ENCODE data around the gene PCDHA9. TPM values are rescaled to one million over a fixed set of nuclear protein-coding genes. Genes with fewer than 3 reads are reported as not detected.
"Not testable (repeated sequence)": the region's sequence is repeated elsewhere in the genome, so short reads cannot be mapped to it uniquely, and the experiment has no call there.

Gene PCDHA9
- total RNA-seq, 1 donor from 2014 or later: 0.04 TPM

- ATAC-seq: not testable (repeated sequence)
These were observed 13.7 kb upstream of the PCDHA9 start for GRCh38 chr5:140834439-140835008.

- ATAC-seq: no peak
These were observed 12.3 kb upstream of the PCDHA9 start for GRCh38 chr5:140835622-140836510.

- no peak for ATAC-seq
These were observed 6.9 kb upstream of the PCDHA9 start, which contains the start of gene PCDHA8 for GRCh38 chr5:140840978-140841962. Gene PCDHA8 (plus strand): TSS chr5:140841187. CDS start chr5:140841322, 135 bp downstream.

- no peak for ATAC-seq
These were observed 5.1 kb upstream of the PCDHA9 start for GRCh38 chr5:140842798-140843733.

GRCh38 chr5:140849831-140850634 lies 1.9 kb downstream of the PCDHA9 start:
- ATAC-seq: not testable (repeated sequence)

- ATAC-seq: no peak
These were observed 7.8 kb downstream of the PCDHA9 start, which contains the start of gene PCDHA10 for GRCh38 chr5:140855772-140856674. Gene PCDHA10 (plus strand): TSS chr5:140855897. CDS start chr5:140856049, 152 bp downstream.

- no peak for ATAC-seq
These were observed 9.2 kb downstream of the PCDHA9 start for GRCh38 chr5:140857177-140857986.

GRCh38 chr5:140857987-140858240 lies 9.7 kb downstream of the PCDHA9 start:
- ATAC-seq: no peak

GRCh38 chr5:140862441-140863295 lies 14.5 kb downstream of the PCDHA9 start:
- ATAC-seq: no peak

- no peak for ATAC-seq
These were observed 20.8 kb downstream of the PCDHA9 start, which contains the start of gene PCDHA11 for GRCh38 chr5:140868721-140869554. Gene PCDHA11 (plus strand): TSS chr5:140868957. CDS start chr5:140869104, 147 bp downstream.

- no peak for ATAC-seq
These were observed 21.3 kb downstream of the PCDHA9 start for GRCh38 chr5:140869555-140869886.

GRCh38 chr5:140870221-140871201 lies 22.3 kb downstream of the PCDHA9 start:
- no peak for ATAC-seq

GRCh38 chr5:140875085-140876065 lies 27.2 kb downstream of the PCDHA9 start, which contains the start of gene PCDHA12:
Gene PCDHA12 (plus strand): TSS chr5:140875308. CDS start chr5:140875473, 165 bp downstream.
- no peak for ATAC-seq

All from esophagus mucosa (tissue), 1 donor.